SKM-1 (cell line): ENCODE measurements around the gene C2CD4A.

Source experiments
- DNase-seq: peaks from one replicate; lab custom pipeline; 2025; ENCODE audit not compliant: unreplicated experiment; lab: John Stamatoyannopoulos, UW

C2CD4A gene

DNA sequence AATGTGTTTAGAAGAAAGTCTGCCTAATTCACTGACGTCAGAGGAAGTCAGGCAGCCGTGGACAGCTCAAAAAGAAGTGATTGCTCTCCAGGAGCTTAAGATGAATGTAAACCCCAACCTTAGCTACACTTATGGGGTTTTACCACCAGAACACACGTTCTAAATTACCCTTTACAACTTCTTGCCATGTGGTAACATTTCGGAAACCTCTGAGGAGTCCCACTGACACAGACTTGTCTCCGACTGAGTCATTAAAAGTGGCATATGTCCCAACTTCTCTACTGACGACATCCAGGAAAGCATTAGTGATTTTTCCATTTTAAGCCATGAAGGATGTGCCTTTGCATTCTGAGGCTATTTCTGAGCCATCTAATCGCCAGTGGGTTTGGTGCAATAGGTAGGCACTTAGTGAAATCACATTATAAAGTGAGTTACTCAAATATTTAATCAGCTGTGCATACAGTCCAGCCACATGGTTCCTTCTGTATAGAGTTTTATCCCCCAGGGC lies 32.4 kb downstream of the C2CD4A start:
- DNase-seq: no peak

DNA sequence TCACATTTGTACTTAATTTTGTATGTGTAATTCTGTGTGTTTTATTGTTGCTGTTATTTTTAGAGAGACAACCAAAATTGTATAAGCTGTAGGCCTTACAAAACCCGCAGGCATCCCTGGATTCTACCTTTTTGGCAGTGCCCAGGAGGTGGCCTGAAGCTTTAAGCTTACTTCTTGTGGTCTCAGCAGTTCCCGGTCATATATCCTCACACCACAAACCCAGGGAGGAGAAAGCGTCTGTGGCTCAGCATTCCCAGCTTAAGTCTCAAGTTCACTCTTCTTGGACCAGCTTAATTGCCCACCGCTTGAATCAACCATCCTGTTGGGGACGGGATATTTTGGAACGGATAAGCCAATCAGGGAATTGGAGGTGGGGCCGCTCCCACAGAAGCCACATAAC lies 36.7 kb downstream of the C2CD4A start:
- no peak for DNase-seq

DNA sequence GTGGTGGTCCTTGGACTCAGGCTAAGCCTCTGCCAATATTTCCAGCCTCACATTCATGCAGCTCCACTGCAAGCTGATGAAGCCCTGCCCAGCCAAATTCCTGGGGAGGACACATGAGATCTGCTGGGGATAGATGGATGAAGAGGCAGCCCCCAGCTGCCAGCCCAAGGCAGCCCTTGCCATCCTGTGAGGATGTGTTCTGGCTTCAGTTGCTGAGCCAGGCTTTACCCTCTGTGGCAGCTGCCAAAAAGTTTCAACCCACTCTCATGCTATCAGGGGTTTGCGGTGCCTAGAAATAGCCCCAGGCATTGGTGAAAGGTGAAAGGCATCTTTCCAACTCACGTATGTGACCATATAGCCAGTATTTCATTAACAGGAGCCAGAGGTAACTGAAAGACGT lies 37.6 kb downstream of the C2CD4A start:
- DNase-seq: no peak

DNA sequence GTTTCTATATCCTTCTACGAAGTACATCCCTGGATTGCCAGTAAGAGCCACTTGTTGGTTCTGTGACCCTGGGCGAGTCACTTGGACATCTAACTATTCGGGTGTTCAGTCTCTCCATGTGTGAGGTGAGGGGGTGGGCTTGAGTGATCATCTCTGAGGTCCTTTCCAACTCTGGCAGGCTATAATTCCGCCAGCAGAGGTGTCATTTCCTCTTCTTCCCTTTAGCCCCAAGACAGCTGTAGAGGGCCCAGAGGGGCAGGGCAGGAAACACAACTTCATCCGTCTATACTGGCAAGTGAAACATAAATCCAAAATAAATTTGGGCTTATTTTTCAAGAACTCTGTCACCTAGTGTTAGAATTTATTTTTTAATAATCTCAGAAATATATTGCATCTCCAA lies 38.1 kb downstream of the C2CD4A start:
- DNase-seq: no peak

- DNase-seq: no peak
Measured at GRCh38 chr15:62105266-62105665, 38.5 kb downstream of the C2CD4A start.

- DNase-seq: no peak
Measured at GRCh38 chr15:62106096-62106495, 39.3 kb downstream of the C2CD4A start.

DNA sequence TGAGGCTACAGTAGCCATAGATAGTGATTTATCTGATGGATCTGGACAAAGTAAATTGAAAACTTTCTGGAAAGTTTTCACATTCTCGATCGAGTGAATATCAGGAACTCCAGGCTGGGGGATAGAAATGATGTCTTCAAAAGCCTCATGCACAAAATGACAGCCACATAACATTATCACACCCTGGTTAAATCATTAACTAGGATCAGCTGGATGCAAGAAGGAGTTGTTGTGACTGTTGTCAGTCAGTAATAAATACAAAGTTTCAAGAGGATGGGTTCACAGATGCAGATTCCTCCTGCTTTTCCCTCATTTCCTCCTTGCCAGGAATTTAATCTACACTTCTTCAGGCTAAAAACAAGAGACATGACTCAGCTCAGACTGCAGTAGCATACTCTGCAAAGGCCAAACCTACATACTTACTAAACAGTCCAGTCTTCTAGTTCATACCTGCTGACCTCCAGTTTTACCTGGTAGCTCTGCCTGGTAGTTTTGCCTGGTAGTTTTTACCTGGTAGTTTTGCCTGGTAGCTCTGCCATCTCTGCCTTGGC lies 40.9 kb downstream of the C2CD4A start:
- no peak for DNase-seq

DNA sequence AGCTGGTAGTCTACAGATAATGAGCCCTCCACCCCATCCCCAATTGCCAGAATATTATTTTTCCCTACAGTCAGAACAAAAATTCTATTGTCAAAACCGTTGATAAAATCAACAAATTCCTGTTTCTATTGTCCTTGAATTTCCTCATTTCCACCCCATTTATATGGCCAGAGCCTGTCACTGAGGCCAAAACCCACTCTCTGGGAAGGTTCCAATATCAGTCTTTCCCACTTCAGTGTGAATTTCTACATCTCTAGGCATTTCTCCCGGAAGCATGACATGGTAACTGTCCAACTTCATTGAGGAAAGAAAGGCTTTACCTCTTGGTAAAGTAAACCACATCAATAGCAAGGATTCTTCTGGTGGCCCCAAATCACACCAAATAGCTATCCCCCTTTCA lies 41.6 kb downstream of the C2CD4A start:
- no peak for DNase-seq

DNA sequence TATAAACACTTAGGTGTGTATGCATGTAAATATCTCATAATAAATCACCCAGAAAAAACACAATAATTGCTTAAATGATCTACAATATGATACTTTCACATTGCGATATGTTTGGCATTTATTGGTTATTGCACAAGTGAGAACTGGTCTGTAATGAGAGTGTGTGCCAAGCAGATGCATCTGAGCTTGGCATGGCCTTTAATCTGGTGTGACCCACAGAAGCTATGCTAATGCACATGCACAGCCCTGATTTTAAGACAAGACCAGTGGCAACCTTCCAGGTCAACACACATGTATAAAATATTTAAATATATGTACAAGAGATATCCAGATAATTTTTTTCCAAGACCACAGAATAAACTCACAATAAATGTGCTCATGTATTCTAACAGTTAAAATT lies 42.7 kb downstream of the C2CD4A start:
- DNase-seq: no peak

- DNase-seq: no peak
Measured at GRCh38 chr15:62109982-62110851, 43.4 kb downstream of the C2CD4A start.

GRCh38 chr15:62112081-62112480 lies 45.3 kb downstream of the C2CD4A start:
- no peak for DNase-seq

GRCh38 chr15:62112616-62113593 lies 46.1 kb downstream of the C2CD4A start:
- no peak for DNase-seq

GRCh38 chr15:62115847-62116246 lies 49.1 kb downstream of the C2CD4A start:
- DNase-seq: no peak

DNA sequence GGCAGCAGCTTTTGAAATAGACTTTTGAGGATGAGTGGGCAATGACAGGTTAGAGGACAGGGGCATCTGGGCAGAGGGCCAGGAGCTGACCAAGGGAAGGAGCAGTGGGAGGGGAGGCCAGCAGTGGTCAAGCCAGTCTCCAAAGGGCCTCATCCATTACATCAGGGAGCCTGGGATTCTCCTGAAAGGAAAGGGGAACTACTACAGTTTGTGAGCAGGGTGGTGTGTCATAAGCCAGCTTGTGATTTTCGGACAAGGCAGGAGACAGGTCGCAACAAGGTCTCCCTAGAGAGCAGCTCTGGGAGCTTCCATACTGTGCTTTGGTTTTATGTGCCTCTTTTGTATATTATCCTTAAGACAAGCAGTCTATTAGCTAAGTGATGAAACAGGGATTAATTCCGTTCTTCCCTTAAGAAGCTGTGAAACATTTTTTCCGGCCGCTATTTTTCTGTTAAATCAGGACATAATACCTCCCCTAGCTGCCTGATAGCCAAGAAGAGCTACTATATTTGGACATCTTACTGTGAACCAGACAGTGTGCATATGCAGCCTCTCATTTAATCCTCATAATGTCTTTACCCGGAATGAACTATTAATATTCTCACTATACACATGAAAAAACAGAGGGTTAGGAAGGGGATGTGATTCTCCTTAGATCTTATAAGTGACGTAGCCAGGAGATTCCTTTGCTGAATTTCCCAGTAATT lies 51.9 kb downstream of the C2CD4A start:
- DNase-seq: no peak

GRCh38 chr15:62119227-62119864 lies 52.6 kb downstream of the C2CD4A start:
- DNase-seq: peak; percentile 2

DNA sequence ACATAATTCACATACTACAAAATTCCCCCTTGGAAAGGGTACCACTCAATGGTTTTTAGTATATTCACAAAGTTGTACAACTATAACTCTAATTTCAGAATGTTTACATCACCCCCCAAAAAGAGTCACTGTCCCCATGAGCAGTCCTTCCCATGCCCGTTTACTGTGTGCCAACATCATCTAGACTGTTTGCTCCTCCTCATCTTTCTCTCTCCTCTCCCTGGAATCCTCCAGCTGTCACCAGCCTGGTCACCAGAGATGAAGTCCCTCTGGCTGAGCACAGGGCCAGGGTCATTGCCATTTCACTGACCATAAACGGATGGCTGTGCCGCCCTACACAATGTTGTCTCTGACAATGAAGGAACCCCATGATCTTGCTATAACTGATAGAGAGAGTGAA lies 53.1 kb downstream of the C2CD4A start:
- DNase-seq: no peak
